ENCODE results near the gene PRKAB1. TPM values are rescaled to one million over a fixed set of nuclear protein-coding genes. Genes with fewer than 3 reads are reported as not detected.

PRKAB1 gene
- total and polyA plus RNA-seq, 7 donors, result 18.5 to 52.5 (median 31.4) TPM

- H3K9me3 ChIP-seq, result no peaks in the 10 kb centered on the region
- no peak overlapping the region for H3K4me3 ChIP-seq
- no peaks in the 10 kb centered on the region for H3K36me3 ChIP-seq
- TF ChIP-seq, protein P1, sequence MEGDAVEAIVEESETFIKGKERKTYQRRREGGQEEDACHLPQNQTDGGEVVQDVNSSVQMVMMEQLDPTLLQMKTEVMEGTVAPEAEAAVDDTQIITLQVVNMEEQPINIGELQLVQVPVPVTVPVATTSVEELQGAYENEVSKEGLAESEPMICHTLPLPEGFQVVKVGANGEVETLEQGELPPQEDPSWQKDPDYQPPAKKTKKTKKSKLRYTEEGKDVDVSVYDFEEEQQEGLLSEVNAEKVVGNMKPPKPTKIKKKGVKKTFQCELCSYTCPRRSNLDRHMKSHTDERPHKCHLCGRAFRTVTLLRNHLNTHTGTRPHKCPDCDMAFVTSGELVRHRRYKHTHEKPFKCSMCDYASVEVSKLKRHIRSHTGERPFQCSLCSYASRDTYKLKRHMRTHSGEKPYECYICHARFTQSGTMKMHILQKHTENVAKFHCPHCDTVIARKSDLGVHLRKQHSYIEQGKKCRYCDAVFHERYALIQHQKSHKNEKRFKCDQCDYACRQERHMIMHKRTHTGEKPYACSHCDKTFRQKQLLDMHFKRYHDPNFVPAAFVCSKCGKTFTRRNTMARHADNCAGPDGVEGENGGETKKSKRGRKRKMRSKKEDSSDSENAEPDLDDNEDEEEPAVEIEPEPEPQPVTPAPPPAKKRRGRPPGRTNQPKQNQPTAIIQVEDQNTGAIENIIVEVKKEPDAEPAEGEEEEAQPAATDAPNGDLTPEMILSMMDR (IDR thresholded peaks at IDR 0.05), result no peak
- TF ChIP-seq POLR2A (IDR thresholded peaks at IDR 0.05) (no peak), POLR2AphosphoS5 (IDR thresholded peaks at IDR 0.05) (no peak), EP300 (IDR thresholded peaks at IDR 0.05) (no peak)
- WGBS, 2 donors, result 93 to 95% methylated on average over 11 of the region's 11 CpGs
- no peak for DNase-seq
- H3K27me3 ChIP-seq, result no peaks in the 10 kb centered on the region
- intact Hi-C loops (cut with DNase I), result no loop called here
- no peak overlapping the region for H3K27ac ChIP-seq
- no peaks in the 10 kb centered on the region for H3K4me1 ChIP-seq
Measured at GRCh38 chr12:119710374-119710964, 42.5 kb downstream of the PRKAB1 start.

DNA sequence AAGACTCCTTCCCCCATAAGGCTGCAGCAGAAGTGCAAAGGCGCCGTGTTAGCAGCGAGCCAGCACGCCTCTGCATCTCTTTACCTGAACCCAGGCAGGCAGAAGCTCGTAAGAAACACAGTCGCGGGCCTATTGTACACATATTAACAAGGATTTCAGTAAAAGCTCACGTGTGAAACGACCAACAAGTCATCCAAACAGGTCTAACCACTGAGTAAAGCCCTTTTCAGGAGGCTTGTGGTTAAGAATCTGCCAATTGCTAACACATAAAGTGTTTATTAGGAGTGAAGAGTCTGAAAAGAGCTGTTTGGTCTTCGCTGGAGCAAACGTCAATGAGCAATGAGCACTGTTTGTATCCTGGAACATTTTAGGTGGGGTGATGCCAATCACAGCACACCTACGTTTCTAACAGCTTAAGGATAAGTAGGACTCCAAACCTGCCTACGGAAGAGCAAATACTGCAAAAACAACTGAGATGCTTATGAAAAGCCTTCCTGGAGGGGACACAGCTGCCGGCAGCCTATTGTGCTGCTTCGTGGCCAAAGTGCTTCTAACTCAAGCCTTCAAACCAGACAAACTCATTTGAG is 43.1 kb downstream of the PRKAB1 start:
- no peak overlapping the region for H3K4me3 ChIP-seq
- no peak for DNase-seq
- intact Hi-C loops (cut with DNase I), result no loop called here
- H3K27ac ChIP-seq, result no peak overlapping the region
- H3K4me1 ChIP-seq, result no peaks in the 10 kb centered on the region
- H3K27me3 ChIP-seq, result no peaks in the 10 kb centered on the region
- no peaks in the 10 kb centered on the region for H3K9me3 ChIP-seq
- no peak for TF ChIP-seq POLR2AphosphoS5 (IDR thresholded peaks at IDR 0.05)
- TF ChIP-seq POLR2A (IDR thresholded peaks at IDR 0.05), result no peak
- TF ChIP-seq EP300 (IDR thresholded peaks at IDR 0.05), result no peak
- TF ChIP-seq, protein P1 (IDR thresholded peaks at IDR 0.05), result no peak
- 86 to 87% methylated on average over 15 of the region's 15 CpGs for WGBS, 2 donors
- no peaks in the 10 kb centered on the region for H3K36me3 ChIP-seq

GRCh38 chr12:119711693-119712092 is 43.8 kb downstream of the PRKAB1 start:
- Histone ChIP-seq H3K27ac (no peak overlapping the region), H3K9me3 (no peaks in the 10 kb centered on the region), H3K36me3 (no peaks in the 10 kb centered on the region), H3K4me3 (no peak overlapping the region), H3K4me1 (peaks cover 0 to 5% (median 2%) of the 10 kb centered on the region in 4 donors), H3K27me3 (no peaks in the 10 kb centered on the region)
- DNase-seq, result no peak
- intact Hi-C loops (cut with DNase I), result no loop called here
- no peak for TF ChIP-seq EP300 (IDR thresholded peaks at IDR 0.05)
- TF ChIP-seq POLR2AphosphoS5 (IDR thresholded peaks at IDR 0.05), result no peak
- TF ChIP-seq POLR2A (IDR thresholded peaks at IDR 0.05), result no peak
- TF ChIP-seq, protein P1 (IDR thresholded peaks at IDR 0.05), result no peak
- WGBS, 2 donors, result 94 to 97% methylated on average over 4 of the region's 4 CpGs

GRCh38 chr12:119712721-119713120 is 44.8 kb downstream of the PRKAB1 start:
- no peak for DNase-seq
- TF ChIP-seq, protein P1 (IDR thresholded peaks at IDR 0.05), result no peak
- no peak for TF ChIP-seq POLR2AphosphoS5 (IDR thresholded peaks at IDR 0.05)
- TF ChIP-seq EP300 (IDR thresholded peaks at IDR 0.05), result no peak
- no peak for TF ChIP-seq POLR2A (IDR thresholded peaks at IDR 0.05)
- H3K36me3 ChIP-seq, result no peaks in the 10 kb centered on the region
- WGBS, 2 donors, result 98% methylated on average over 11 of the region's 11 CpGs
- H3K4me3 ChIP-seq, result no peak overlapping the region
- peaks cover 0 to 8% (median 4%) of the 10 kb centered on the region in 4 donors for H3K4me1 ChIP-seq
- H3K27ac ChIP-seq, result no peak overlapping the region
- no peaks in the 10 kb centered on the region for H3K9me3 ChIP-seq
- H3K27me3 ChIP-seq, result no peaks in the 10 kb centered on the region
- intact Hi-C loops (cut with DNase I), result no loop called here

Data from sigmoid colon (tissue), 7 donors.